ENCODE results near the gene IRF3. TPM values are rescaled to one million over a fixed set of nuclear protein-coding genes. Genes with fewer than 3 reads are reported as not detected.

Gene IRF3
- total RNA-seq, 4 donors from 2014 or later = 41.5 to 62.5 (median 52.3) TPM

- Histone ChIP-seq H3K9me3 (no peaks in the 10 kb centered on the region), H3K36me3 (peaks cover 11 to 25% of the 10 kb centered on the region in 2 donors), H3K4me3 (replicated peaks in 1 of 3) (peak overlapping the region in 1 of 3 donors; percentile 23), H3K27me3 (no peaks in the 10 kb centered on the region), H3K4me1 (peaks cover 4 to 17% of the 10 kb centered on the region in 2 donors), H3K27ac (peak overlapping the region in 2 of 3 donors; percentile 16 to 17)
- intact Hi-C loops (cut with DNase I) = no loop called here
- DNase-seq = no peak
- no peak for TF ChIP-seq CTCF (IDR thresholded peaks at IDR 0.05)
- 10 to 13% methylated on average over 16 to 27 of the region's 39 CpGs for WGBS, 2 donors
These were observed 24.5 kb upstream of the IRF3 start for GRCh38 chr19:49690079-49690655.

- Histone ChIP-seq H3K36me3 (peaks cover 18 to 33% of the 10 kb centered on the region in 2 donors), H3K27me3 (no peaks in the 10 kb centered on the region), H3K27ac (peak within 1 kb of the TSS in 2 of 3 donors; percentile 16 to 17), H3K4me1 (peaks cover 4 to 17% of the 10 kb centered on the region in 2 donors), H3K9me3 (no peaks in the 10 kb centered on the region), H3K4me3 (replicated peaks in 1 of 3) (peak within 1 kb of the TSS in 1 of 3 donors; percentile 23)
- intact Hi-C loops (cut with DNase I) = no loop called here
- peak; percentile 56 to 57 for DNase-seq
- no peak for TF ChIP-seq POLR2A (IDR thresholded peaks at IDR 0.05)
- TF ChIP-seq CTCF (IDR thresholded peaks at IDR 0.05) = peak in 5 of 6 experiments; percentile 21 to 54 (median 29)
- 44 to 76% methylated on average over 8 to 38 of the region's 54 CpGs for WGBS, 2 donors
These were observed 23.7 kb upstream of the IRF3 start, which contains the start of gene ADM5 for GRCh38 chr19:49689133-49690078. Gene ADM5 (plus strand): TSS chr19:49689594. CDS start chr19:49689838, 244 bp downstream.

GRCh38 chr19:49688531-49689132, 23.0 kb upstream of the IRF3 start:
- intact Hi-C loops (cut with DNase I) = no loop called here

GRCh38 chr19:49687566-49688316, 22.1 kb upstream of the IRF3 start:
- no peak overlapping the region for H3K4me3 ChIP-seq (replicated peaks in 1 of 3)
- no peak overlapping the region for H3K27ac ChIP-seq
- no peak for DNase-seq
- TF ChIP-seq CTCF (IDR thresholded peaks at IDR 0.05) (no peak), POLR2A (IDR thresholded peaks at IDR 0.05) (no peak)
- peaks cover 28 to 45% of the 10 kb centered on the region in 2 donors for H3K36me3 ChIP-seq
- intact Hi-C loops (cut with DNase I) = no loop called here
- no peaks in the 10 kb centered on the region for H3K9me3 ChIP-seq
- H3K4me1 ChIP-seq = peaks cover 4 to 17% of the 10 kb centered on the region in 2 donors
- no peaks in the 10 kb centered on the region for H3K27me3 ChIP-seq
- 69 to 75% methylated on average over 11 to 20 of the region's 26 CpGs for WGBS, 2 donors

More at GRCh38 chr19:49688531-49689132, 23.0 kb upstream of the IRF3 start:
- peaks cover 4 to 17% of the 10 kb centered on the region in 2 donors for H3K4me1 ChIP-seq
- H3K36me3 ChIP-seq = peaks cover 26 to 40% of the 10 kb centered on the region in 2 donors
- TF ChIP-seq CTCF (IDR thresholded peaks at IDR 0.05) (no peak), POLR2A (IDR thresholded peaks at IDR 0.05) (no peak)
- 78 to 79% methylated on average over 12 of the region's 12 CpGs for WGBS, 2 donors
- no peak overlapping the region for H3K4me3 ChIP-seq (replicated peaks in 1 of 3)
- no peaks in the 10 kb centered on the region for H3K27me3 ChIP-seq
- H3K27ac ChIP-seq = no peak overlapping the region
- no peaks in the 10 kb centered on the region for H3K9me3 ChIP-seq
- no peak for DNase-seq
